Dendritic cell treated with granulocyte-macrophage colony-stimulating factor and Interleukin-4, amounts not matched to agents 40 ng/mL and 50 ng/mL, for 4 days (primary cell): ENCODE results near the gene ERVH48-1.
"Not testable (repeated sequence)": the region's sequence is repeated elsewhere in the genome, so short reads cannot be mapped to it uniquely, and the experiment has no call there.

Experiments used
- H3K27ac Mint-ChIP-seq: one replicate; pipeline ENCODE4 v1.8.0; 2022; ENCODE audit warnings: mild to moderate bottlenecking, mixed read lengths
- H3K27me3 Mint-ChIP-seq: one replicate; pipeline ENCODE4 v1.8.0; 2022; ENCODE audit warnings: mild to moderate bottlenecking, mixed read lengths
- H3K36me3 Mint-ChIP-seq: one replicate; pipeline ENCODE4 v1.8.0; 2022; ENCODE audit warnings: low read depth, mixed read lengths
- H3K4me1 Mint-ChIP-seq: one replicate; pipeline ENCODE4 v1.8.0; 2022; ENCODE audit warnings: low read depth, mixed read lengths
- H3K4me3 Mint-ChIP-seq: one replicate; pipeline ENCODE4 v1.8.0; 2022; ENCODE audit warnings: mild to moderate bottlenecking, moderate library complexity, mixed read lengths
- H3K9me3 Mint-ChIP-seq: one replicate; pipeline ENCODE4 v1.8.0; 2022; ENCODE audit warnings: mixed read lengths
- intact Hi-C: fragments of 100-400 bp; cut with micrococcal nuclease; formaldehyde crosslinking; loops from one replicate; pipeline ENCODE4 v1.15.0; 2022

Gene ERVH48-1

DNA sequence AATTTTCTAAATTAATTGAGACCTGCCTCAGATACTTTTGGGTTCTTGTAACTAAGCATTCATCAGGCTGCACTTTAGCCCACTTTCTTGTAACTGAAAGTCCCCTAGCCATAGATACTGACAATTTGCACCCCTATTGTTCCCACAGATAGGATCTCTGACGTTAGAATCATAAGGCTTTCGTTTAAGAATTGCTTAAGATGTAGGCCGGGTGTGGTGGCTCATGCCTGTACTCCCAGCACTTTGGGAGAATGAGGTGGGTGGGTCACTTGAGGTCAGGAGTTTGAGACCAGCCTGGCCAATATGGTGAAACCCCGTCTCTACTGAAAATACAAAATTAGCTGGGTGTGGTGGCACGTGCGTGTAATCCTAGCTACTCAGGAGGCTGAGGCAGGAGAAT is 32.7 kb upstream of the ERVH48-1 start:
- H3K27me3 Mint-ChIP-seq, H3K36me3 Mint-ChIP-seq, H3K9me3 Mint-ChIP-seq, intact Hi-C loops, H3K27ac Mint-ChIP-seq, H3K4me1 Mint-ChIP-seq, H3K4me3 Mint-ChIP-seq: not testable (repeated sequence)

DNA sequence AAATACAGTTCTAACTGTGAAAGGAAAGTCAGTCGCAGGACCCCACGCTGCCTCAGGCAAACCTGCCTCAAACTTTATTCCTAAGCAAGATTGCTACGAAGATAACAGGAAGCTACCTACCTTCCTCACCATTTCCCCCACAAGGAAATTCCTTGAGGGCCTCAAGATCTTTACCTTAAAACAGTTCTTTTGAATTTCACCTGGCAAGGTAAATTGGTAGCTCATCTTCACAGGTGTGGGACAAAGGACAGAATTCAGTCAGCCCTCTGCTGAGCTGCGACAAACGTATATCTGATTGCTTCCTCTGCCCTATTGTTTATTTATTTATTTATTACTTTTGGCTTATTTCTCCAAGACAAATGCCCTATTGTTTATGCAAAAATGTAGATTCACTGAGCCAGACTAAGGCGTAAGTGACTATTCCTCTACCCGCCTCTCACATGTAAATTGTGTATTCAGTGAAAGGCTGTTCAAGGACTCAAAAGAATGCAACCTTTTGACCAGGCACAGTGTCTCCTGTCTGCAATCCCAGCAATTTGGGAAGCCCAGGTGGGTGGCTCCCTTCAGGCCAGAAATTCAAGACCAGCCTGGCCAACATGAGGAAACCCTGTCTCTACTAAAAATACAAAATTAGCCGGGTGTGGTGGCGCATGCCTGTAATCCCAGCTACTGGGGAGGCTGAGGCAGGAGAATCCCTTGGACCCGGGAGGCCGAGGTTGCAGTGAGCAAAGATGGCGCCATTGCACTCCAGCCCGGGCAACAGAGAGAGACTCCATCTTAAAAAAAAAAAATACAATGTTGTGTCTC is 31.6 kb upstream of the ERVH48-1 start:
- H3K36me3 Mint-ChIP-seq, result no peaks in the 10 kb centered on the region

DNA sequence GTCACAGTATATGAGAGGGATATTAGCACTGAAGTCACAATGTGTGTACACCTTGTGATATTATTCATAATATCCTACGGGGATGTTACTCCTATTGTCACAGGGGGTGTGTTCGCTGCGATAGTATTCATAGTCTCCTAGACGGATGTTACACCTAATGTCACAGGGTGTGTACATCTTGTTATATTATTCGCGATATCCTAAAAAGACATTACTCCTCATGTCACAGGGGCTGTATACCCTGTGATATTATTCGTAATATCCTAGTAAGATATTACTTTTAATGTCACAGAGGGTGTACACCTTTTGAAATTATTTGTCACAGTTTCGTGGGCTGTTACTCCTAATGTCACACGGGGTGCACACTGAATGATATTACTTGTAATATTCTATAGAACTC is 25.8 kb upstream of the ERVH48-1 start:
- H3K4me3 Mint-ChIP-seq, H3K9me3 Mint-ChIP-seq, H3K27me3 Mint-ChIP-seq, H3K27ac Mint-ChIP-seq, H3K4me1 Mint-ChIP-seq, intact Hi-C loops, H3K36me3 Mint-ChIP-seq: not testable (repeated sequence)

More for the DNA sequence above, 31.6 kb upstream of the ERVH48-1 start:
- H3K27me3 Mint-ChIP-seq, result no peaks in the 10 kb centered on the region
- H3K27ac Mint-ChIP-seq, result no peak overlapping the region
- intact Hi-C loops, result no loop called here
- no peaks in the 10 kb centered on the region for H3K9me3 Mint-ChIP-seq
- no peaks in the 10 kb centered on the region for H3K4me1 Mint-ChIP-seq
- no peak overlapping the region for H3K4me3 Mint-ChIP-seq

DNA sequence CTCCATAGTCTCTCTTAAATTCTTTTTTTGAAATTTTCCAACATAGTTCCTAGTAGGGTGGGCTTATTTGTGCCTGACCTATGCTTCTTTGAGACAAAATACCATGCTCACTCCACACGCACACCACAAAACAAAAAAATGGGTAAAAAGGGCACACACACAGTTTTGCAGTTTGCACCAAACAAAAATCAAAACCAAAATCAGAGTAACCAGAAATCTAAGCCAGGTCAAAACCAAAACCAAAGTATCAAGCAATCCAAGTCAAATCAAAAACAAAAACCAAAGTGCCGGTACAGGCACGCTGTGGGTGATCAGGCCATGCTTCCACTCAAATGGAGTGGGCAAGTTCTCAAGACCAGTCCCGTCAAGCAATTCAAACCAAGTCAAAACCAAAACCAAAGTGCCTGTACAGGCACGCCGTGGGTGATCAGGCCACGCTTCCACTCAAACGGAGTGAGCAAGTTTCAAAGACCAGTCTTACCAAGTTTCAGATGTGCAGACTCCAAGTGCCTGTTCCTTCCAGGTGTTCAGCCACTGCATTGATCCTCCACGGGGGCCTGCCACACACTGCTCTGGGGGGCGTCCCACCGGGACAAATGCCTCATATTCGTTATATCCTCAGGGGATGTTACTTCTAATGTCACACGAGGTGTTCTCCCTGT is 23.8 kb upstream of the ERVH48-1 start:
- H3K4me1 Mint-ChIP-seq, H3K36me3 Mint-ChIP-seq, H3K27ac Mint-ChIP-seq, H3K9me3 Mint-ChIP-seq, H3K4me3 Mint-ChIP-seq, H3K27me3 Mint-ChIP-seq, intact Hi-C loops: not testable (repeated sequence)

DNA sequence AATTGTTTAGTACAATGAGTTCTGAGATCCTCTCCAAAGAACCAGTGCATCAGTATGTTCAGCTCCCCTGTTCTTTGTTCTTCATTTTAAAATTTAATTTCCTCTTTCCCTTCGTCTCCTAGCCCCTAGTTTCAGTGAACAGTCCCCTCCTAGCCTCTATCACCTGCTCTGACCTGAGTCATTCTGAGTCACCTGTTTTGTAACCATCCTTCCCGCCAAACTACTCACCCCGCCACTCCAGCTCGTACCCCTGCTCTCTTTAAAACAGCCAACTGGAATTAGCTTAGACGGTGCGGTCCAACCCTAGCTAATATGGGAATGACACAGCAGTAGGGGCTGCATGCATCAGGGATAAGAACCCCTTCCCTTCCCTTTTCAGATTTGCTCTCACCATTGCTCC is 16.8 kb upstream of the ERVH48-1 start:
- H3K4me3 Mint-ChIP-seq, result no peak overlapping the region
- no peaks in the 10 kb centered on the region for H3K9me3 Mint-ChIP-seq
- intact Hi-C loops, result no loop called here
- H3K27ac Mint-ChIP-seq, result no peak overlapping the region
- no peaks in the 10 kb centered on the region for H3K27me3 Mint-ChIP-seq
- no peaks in the 10 kb centered on the region for H3K36me3 Mint-ChIP-seq
- H3K4me1 Mint-ChIP-seq, result peaks cover 16% of the 10 kb centered on the region

DNA sequence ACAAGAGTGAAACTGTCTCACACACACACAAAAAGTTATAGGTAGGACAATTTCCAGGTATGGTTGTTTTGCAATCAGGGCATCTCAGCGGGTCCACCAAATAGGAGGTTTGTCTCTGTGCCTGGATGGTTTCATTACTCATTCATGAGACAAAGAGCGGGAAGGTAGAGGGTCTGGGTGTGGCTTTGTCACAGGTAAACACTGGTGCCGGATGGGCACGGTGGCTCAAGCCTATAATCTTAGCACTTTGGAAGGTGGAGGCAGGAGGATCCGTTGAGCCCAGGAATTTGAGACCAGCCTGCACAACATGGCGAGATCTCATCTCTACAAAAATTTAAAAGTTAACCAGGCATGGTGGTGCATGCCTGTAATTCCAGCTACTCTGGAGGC is 16.3 kb upstream of the ERVH48-1 start:
- Mint-ChIP-seq H3K27ac (no peak overlapping the region), H3K27me3 (no peaks in the 10 kb centered on the region), H3K9me3 (no peaks in the 10 kb centered on the region), H3K4me1 (peaks cover 21% of the 10 kb centered on the region), H3K36me3 (no peaks in the 10 kb centered on the region), H3K4me3 (no peak overlapping the region)
- intact Hi-C loops, result no loop called here

DNA sequence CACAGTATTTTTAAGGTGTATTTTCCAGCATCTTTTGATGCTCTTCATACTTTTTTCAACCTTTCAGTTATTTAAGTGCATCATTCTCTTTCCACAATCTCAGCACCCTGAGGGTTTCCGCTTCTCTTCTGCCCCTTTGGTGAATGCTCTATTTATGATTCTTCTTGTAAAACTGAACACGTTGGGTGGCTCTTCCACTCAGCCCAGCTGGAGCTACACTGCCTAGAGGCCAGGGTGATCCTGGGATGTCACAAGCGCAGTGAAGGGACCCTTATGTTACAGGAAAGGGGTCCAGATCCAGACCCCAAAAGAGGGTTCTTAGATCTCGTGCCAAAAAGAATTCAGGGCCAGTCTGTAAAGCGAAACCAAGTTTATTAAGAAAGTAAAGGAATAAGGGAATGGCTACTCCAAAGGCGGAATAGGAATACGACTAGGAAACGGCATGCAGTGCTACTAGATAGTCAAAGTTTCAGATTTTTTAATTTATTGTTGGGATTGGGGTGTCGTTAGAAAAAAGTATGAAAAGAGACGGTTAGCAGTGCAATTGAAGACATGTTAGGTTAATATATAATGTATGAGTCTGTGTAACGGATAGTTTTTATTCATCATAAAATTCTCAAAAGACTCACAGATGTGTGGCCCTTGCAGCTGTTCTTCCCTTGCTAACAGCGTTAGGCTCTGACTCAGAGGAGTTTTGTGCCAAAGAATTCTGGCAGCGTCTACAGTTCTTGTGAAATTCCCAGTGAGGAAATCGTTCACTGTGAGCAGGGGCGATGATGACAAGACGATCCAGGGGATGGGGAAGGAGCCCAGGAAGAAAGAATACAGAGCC is 14.4 kb upstream of the ERVH48-1 start:
- Mint-ChIP-seq H3K4me1 (peaks cover 21% of the 10 kb centered on the region), H3K9me3 (no peaks in the 10 kb centered on the region), H3K27me3 (no peaks in the 10 kb centered on the region), H3K36me3 (no peaks in the 10 kb centered on the region), H3K27ac (peak overlapping the region; percentile 15), H3K4me3 (no peak overlapping the region)
- intact Hi-C loops, result no loop called here

DNA sequence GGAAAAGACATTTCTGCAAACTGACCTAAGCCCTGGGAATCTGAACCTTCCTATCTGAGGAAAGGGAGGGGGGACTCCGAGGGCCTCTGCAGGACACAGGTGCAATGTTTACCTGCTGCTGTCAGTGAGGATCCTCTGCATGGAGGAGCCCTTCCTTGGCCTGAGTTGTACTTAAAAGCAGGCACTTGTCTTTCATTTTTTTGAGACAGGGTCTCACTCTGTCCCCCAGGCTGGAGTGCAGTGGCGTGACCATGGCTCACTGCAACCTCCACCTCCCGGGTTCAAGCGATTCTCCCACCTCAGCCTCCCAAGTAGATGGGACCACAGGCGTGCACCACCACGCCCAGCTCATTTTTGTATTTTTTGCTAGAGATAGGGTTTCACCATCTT is 13.2 kb upstream of the ERVH48-1 start:
- H3K4me3 Mint-ChIP-seq, H3K27ac Mint-ChIP-seq, H3K36me3 Mint-ChIP-seq, H3K9me3 Mint-ChIP-seq, intact Hi-C loops, H3K27me3 Mint-ChIP-seq: not testable (repeated sequence)
- H3K4me1 Mint-ChIP-seq, result peaks cover 21% of the 10 kb centered on the region

DNA sequence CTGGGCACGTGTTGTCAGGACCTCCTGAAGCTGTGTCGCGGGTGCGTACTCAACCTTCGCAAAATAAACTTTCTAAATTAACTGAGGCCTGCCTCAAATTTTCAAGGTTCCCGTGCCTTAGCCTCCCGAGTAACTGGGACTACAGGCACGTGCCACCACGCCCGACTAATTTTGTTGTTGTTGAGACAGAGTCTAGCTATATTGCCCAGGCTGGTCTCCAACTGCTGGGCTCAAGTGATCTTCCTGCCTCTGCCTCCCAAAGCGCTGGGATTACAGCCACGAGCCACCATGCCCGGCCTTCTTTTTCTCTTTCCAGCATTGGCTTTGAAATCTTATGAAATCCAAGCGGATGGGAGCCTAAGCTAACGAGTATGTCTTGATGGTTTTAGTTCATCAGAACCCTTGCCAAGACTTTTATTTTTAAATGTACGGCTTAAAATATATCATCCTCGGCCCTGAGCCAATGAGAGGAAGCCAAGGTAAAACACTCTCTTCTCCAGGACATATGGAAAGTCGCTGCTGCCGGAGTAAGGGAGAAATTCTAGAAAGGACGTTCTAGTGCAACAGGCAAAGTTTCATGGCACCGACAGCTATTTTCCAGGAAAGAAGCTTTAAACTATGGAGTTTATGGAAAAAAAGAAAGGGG is 12.7 kb upstream of the ERVH48-1 start:
- Mint-ChIP-seq H3K27ac (no peak overlapping the region), H3K4me3 (no peak overlapping the region), H3K4me1 (peaks cover 21% of the 10 kb centered on the region), H3K27me3 (no peaks in the 10 kb centered on the region), H3K9me3 (no peaks in the 10 kb centered on the region), H3K36me3 (no peaks in the 10 kb centered on the region)
- intact Hi-C loops, result no loop called here

DNA sequence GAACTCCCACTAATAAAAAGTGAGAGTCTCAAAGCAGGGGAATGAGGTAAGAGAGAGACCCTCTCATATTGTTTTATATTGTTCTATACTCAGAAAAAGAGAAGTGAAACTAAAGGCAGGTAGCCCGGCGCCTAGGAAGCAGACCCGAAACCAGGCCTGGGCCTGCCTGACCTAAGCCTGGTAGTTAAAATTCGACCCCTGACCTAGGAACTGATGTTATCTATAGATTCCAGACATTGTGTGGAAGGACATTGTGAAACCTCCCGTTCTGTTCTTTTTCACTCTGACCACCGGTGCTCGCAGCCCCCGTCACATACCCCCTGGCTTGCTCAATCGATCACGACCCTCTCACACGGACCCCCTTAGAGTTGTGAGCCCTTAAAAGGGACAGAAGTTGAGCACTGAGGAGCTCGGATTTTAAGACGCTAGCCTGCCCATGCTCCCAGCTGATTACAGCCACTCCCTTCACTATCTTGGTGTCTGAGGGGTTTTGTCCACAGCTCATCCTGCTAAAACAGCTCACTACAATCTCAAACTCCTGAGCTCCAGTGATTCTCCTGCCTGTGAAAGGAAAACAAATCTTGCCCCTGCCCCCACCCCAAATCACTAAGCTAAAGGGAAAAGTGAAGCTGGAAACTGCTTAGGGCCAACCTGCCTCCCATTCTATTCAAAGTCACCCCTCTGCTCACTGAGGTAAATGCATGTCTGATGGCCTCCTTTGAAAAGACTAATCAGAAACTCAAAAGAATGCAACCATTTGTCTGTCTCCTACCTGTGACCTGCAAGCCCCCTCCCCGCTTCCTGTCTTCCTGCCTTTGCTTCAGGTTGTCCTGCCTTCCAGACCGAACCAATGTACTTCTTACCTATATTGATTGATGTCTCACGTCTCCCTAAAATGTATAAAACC is 11.9 kb upstream of the ERVH48-1 start:
- intact Hi-C loops, H3K36me3 Mint-ChIP-seq, H3K27ac Mint-ChIP-seq, H3K9me3 Mint-ChIP-seq, H3K4me3 Mint-ChIP-seq, H3K27me3 Mint-ChIP-seq: not testable (repeated sequence)
- H3K4me1 Mint-ChIP-seq, result peaks cover 19% of the 10 kb centered on the region

DNA sequence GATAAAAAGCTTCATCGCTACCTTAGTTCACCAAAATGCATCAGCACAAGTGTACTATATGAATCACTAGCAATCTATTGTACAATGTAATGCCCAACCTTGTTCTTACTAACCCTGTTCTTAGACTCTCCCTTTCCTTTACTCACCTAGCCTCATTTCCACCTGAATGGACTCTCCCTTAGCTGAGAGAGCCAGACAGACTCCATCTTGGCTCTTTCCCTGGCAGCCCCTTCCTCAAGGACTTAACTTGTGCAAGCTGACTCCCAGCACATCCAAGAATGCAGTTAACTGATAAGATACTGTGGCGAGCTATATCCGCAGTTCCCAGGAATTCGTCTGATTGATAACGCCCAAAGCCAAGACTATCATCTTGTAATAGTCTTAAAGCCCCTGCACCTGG is 10.9 kb upstream of the ERVH48-1 start:
- H3K36me3 Mint-ChIP-seq, H3K27me3 Mint-ChIP-seq, H3K27ac Mint-ChIP-seq, intact Hi-C loops, H3K4me3 Mint-ChIP-seq, H3K9me3 Mint-ChIP-seq: not testable (repeated sequence)
- peaks cover 17% of the 10 kb centered on the region for H3K4me1 Mint-ChIP-seq

DNA sequence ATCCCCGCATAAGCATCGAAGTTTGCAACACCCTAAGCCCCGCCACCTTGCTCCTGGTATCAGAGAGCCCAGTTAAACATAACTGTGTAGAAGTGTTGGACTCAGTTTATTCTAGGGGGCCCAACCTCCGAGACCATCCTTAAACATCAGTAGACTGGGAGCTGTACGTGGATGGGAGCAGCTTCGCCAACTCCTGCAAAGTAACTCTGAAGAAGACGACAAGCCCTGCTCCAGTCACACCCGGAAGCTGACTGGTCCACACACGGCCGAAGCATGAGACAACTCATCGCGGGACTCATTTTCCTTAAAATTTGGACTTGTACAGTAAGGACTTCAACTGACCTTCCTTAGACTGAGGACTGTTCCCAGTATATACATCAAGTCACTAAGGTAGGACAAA is 8.5 kb upstream of the ERVH48-1 start:
- H3K4me3 Mint-ChIP-seq, H3K27ac Mint-ChIP-seq, H3K9me3 Mint-ChIP-seq, H3K4me1 Mint-ChIP-seq, intact Hi-C loops, H3K36me3 Mint-ChIP-seq, H3K27me3 Mint-ChIP-seq: not testable (repeated sequence)

DNA sequence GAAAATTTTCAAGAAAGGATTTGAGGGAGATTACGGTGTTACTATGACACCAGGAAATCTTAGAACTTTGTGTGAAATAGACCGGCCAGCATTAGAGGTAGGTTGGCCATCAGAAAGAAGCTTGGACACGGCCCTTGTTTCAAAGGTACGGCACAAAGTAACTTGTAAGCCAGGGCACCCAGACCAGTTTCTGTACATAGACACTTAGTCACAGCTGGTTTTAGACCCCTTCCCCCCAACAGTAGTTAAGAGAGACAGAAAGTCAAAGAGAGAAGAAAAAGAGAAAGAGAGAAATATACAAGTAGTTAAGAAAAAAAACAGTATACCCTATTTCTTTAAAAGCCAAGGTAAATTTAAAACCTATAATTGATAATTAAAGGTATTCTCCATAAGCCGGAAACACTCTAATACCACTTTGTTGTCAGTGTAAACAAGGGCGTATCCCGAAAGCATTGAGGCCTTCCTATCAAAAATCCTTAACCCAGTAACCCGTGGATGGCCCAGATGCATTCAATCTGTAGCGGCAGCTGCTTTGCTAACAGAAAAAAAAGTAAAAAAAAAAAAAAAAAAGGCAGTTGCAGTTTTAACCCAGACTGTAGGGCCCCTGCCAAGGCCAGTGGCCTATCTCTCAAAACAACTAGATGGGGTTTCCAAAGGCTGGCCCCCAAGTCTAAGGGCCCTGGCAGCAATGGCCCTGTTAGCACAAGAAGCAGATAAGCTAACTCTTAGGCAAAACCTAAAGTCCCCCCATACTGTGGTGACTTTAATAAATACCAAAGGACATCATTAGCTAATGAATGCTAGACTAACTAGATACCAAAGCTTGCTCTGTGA is 7.9 kb upstream of the ERVH48-1 start:
- H3K27ac Mint-ChIP-seq, intact Hi-C loops, H3K4me1 Mint-ChIP-seq, H3K9me3 Mint-ChIP-seq, H3K36me3 Mint-ChIP-seq, H3K4me3 Mint-ChIP-seq, H3K27me3 Mint-ChIP-seq: not testable (repeated sequence)
